Caco-2 (cell line): ENCODE data around the gene RPL31. TPM values are rescaled to one million over a fixed set of nuclear protein-coding genes. Genes with fewer than 3 reads are reported as not detected.

Source experiments
- BruUV-seq: library from RNA; stranded (reverse); fragments of 400-500 nt; replicated peaks from 2 replicates; lab custom pipeline; 2021; lab: Mats Ljungman, UMichigan
- CTCF ChIA-PET: fragments of 300-600 bp; sonication (Branson Sonifier 250); formaldehyde crosslinking; loops from one replicate; lab custom pipeline; 2022; ENCODE audit warnings: antibody characterized with exemption; lab: Charles Lee
- POLR2A ChIA-PET: fragments of 300-600 bp; sonication (Branson Sonifier 250); formaldehyde crosslinking; loops from one replicate; lab custom pipeline; 2022; ENCODE audit warnings: antibody characterized with exemption; lab: Charles Lee
- DNase-seq, 2 experiments: peaks; one replicate each; pipeline versions ENCODE4 v3.0.0 to v3.0.0-alpha.2; 2020 to 2022
- H3K27me3 ChIP-seq: replicated peaks from 2 replicates; pipeline ENCODE4 v1.6.0; 2011; ENCODE audit warnings: low read length; ENCODE audit not compliant: control insufficient read depth, insufficient read depth
- H3K36me3 ChIP-seq: 2 replicates; pipeline ENCODE4 v1.5.1; 2011; ENCODE audit warnings: low read length; ENCODE audit not compliant: control insufficient read depth, insufficient read depth
- H3K4me1 ChIP-seq: fragments of 250-450 bp; sonication (Bioruptor Pico); 2 replicates; pipeline ENCODE4 v1.5.1; 2020; ENCODE audit warnings: mild to moderate bottlenecking
- H3K4me3 ChIP-seq: 2 replicates; pipeline ENCODE4 v1.5.1; 2011; ENCODE audit warnings: low read depth, mild to moderate bottlenecking, control low read depth, low read length
- H3K9me3 ChIP-seq: fragments of 250-450 bp; sonication (Bioruptor Pico); 2 replicates; pipeline ENCODE4 v1.5.1; 2020; ENCODE audit warnings: mild to moderate bottlenecking, moderate library complexity
- H3K27ac Mint-ChIP-seq: one replicate; pipeline ENCODE4 v1.8.0; 2022; ENCODE audit warnings: mixed read lengths; ENCODE audit not compliant: unreplicated experiment
- H3K27me3 Mint-ChIP-seq: one replicate; pipeline ENCODE4 v1.8.0; 2022; ENCODE audit warnings: mixed read lengths; ENCODE audit not compliant: insufficient read depth, unreplicated experiment
- H3K36me3 Mint-ChIP-seq: one replicate; pipeline ENCODE4 v1.8.0; 2022; ENCODE audit warnings: mild to moderate bottlenecking, mixed read lengths; ENCODE audit not compliant: insufficient read depth, unreplicated experiment
- H3K4me1 Mint-ChIP-seq: one replicate; pipeline ENCODE4 v1.8.0; 2022; ENCODE audit warnings: low read depth, mixed read lengths; ENCODE audit not compliant: unreplicated experiment
- H3K4me3 Mint-ChIP-seq: one replicate; pipeline ENCODE4 v1.8.0; 2022; ENCODE audit warnings: mild to moderate bottlenecking, moderate library complexity, mixed read lengths; ENCODE audit not compliant: unreplicated experiment
- H3K9me3 Mint-ChIP-seq: one replicate; pipeline ENCODE4 v1.8.0; 2022; ENCODE audit warnings: mixed read lengths; ENCODE audit not compliant: unreplicated experiment
- CTCF ChIP-seq, 2 experiments: fragments of 200-600 bp in 1 of 2; IDR thresholded peaks; 1 replicate in 1 of 2; 2 replicates in 1 of 2; pipeline versions ENCODE4 v1.5.1 to v1.8.0; 2011 to 2022; ENCODE audit warnings: antibody characterized with exemption in 1 of 2, control low read depth in 1 of 2, inconsistent platforms in 1 of 2, low read depth in 1 of 2, low read length in 1 of 2, mild to moderate bottlenecking in 1 of 2, moderate library complexity in 1 of 2; ENCODE audit not compliant: insufficient read depth in 1 of 2, severe bottlenecking in 1 of 2, unreplicated experiment in 1 of 2
- intact Hi-C: fragments of 100-400 bp; cut with micrococcal nuclease; formaldehyde crosslinking; loops from one replicate; pipeline ENCODE4 v1.10.0; 2022; ENCODE audit not compliant: unreplicated experiment
- total RNA-seq: library from RNA; stranded (reverse); gene quantifications from 2 replicates; pipeline ENCODE4 v1.2.3, GENCODE V29; 2022

RPL31 gene
- total RNA-seq, 1 experiment from 2014 or later, result 2,026 TPM

GRCh38 chr2:100976061-100976460, 26.0 kb upstream of the RPL31 start:
- no peaks in the 10 kb centered on the region for H3K36me3 Mint-ChIP-seq
- H3K27me3 Mint-ChIP-seq, result no peaks in the 10 kb centered on the region
- no TSS peak for BruUV-seq
- H3K4me3 Mint-ChIP-seq, result no peak overlapping the region
- no peak overlapping the region for H3K4me3 ChIP-seq
- 0 out of 2 replicates have a peak, but pooled peaks cover 1% of the 10 kb centered on the region for H3K27me3 ChIP-seq
- ChIA-PET POLR2A (no interaction called here), CTCF (no interaction called here)
- H3K36me3 ChIP-seq, result no peaks in the 10 kb centered on the region
- peaks cover 5% of the 10 kb centered on the region for H3K4me1 Mint-ChIP-seq
- H3K9me3 ChIP-seq, result no peaks in the 10 kb centered on the region
- DNase-seq, result no peak
- TF ChIP-seq CTCF (IDR thresholded peaks at IDR 0.05; ENCODE audit: insufficient read depth in 1 of 2, low read depth in 1 of 2, low read length in 1 of 2, severe bottlenecking in 1 of 2, unreplicated experiment in 1 of 2), result no peak
- intact Hi-C loops, result no loop called here
- H3K27ac Mint-ChIP-seq, result no peak overlapping the region
- H3K4me1 ChIP-seq, result peaks cover 7% of the 10 kb centered on the region
- H3K9me3 Mint-ChIP-seq, result no peaks in the 10 kb centered on the region

- no peak for DNase-seq
- Histone ChIP-seq H3K4me3 (no peak overlapping the region), H3K36me3 (no peaks in the 10 kb centered on the region), H3K27me3 (0 out of 2 replicates have a peak, but pooled peaks cover 1% of the 10 kb centered on the region), H3K4me1 (peaks cover 11% of the 10 kb centered on the region), H3K9me3 (no peaks in the 10 kb centered on the region)
- H3K36me3 Mint-ChIP-seq, result no peaks in the 10 kb centered on the region
- no TSS peak for BruUV-seq
- no peaks in the 10 kb centered on the region for H3K9me3 Mint-ChIP-seq
- no peak overlapping the region for H3K27ac Mint-ChIP-seq
- no peak for TF ChIP-seq CTCF (IDR thresholded peaks at IDR 0.05; ENCODE audit: insufficient read depth in 1 of 2, low read depth in 1 of 2, low read length in 1 of 2, severe bottlenecking in 1 of 2, unreplicated experiment in 1 of 2)
- POLR2A ChIA-PET, result no interaction called here
- CTCF ChIA-PET, result interaction anchor here (0.7 kb wide), 1 partner anchor 366 kb away, joined by 4 read pairs; no protein-coding TSS in a partner anchor
- intact Hi-C loops, result no loop called here
- H3K4me3 Mint-ChIP-seq, result no peak overlapping the region
- peaks cover 8% of the 10 kb centered on the region for H3K4me1 Mint-ChIP-seq
- no peaks in the 10 kb centered on the region for H3K27me3 Mint-ChIP-seq
Observed at GRCh38 chr2:100976645-100977391, 25.3 kb upstream of the RPL31 start.

GRCh38 chr2:100977511-100977910, 24.6 kb upstream of the RPL31 start:
- Histone ChIP-seq H3K27me3 (no peaks in the 10 kb centered on the region), H3K36me3 (no peaks in the 10 kb centered on the region), H3K4me1 (peaks cover 11% of the 10 kb centered on the region), H3K4me3 (no peak overlapping the region), H3K9me3 (no peaks in the 10 kb centered on the region)
- TF ChIP-seq CTCF (IDR thresholded peaks at IDR 0.05; ENCODE audit: insufficient read depth in 1 of 2, low read depth in 1 of 2, low read length in 1 of 2, severe bottlenecking in 1 of 2, unreplicated experiment in 1 of 2), result no peak
- Mint-ChIP-seq H3K27me3 (no peaks in the 10 kb centered on the region), H3K36me3 (no peaks in the 10 kb centered on the region), H3K4me1 (peaks cover 8% of the 10 kb centered on the region), H3K9me3 (no peaks in the 10 kb centered on the region), H3K27ac (no peak overlapping the region), H3K4me3 (no peak overlapping the region)
- intact Hi-C loops, result no loop called here
- CTCF ChIA-PET, result no interaction called here
- POLR2A ChIA-PET, result no interaction called here
- DNase-seq, result no peak
- no TSS peak for BruUV-seq
